HG03521 (cell line): ENCODE data around the gene HDAC11.

Experiments
- ATAC-seq: cut with Tn5 transposase; IDR thresholded peaks from one replicate; pipeline ENCODE4 v1.9.1; 2021; ENCODE audit warnings: mild to moderate bottlenecking, moderate library complexity; ENCODE audit not compliant: unreplicated experiment

The HDAC11 gene

DNA sequence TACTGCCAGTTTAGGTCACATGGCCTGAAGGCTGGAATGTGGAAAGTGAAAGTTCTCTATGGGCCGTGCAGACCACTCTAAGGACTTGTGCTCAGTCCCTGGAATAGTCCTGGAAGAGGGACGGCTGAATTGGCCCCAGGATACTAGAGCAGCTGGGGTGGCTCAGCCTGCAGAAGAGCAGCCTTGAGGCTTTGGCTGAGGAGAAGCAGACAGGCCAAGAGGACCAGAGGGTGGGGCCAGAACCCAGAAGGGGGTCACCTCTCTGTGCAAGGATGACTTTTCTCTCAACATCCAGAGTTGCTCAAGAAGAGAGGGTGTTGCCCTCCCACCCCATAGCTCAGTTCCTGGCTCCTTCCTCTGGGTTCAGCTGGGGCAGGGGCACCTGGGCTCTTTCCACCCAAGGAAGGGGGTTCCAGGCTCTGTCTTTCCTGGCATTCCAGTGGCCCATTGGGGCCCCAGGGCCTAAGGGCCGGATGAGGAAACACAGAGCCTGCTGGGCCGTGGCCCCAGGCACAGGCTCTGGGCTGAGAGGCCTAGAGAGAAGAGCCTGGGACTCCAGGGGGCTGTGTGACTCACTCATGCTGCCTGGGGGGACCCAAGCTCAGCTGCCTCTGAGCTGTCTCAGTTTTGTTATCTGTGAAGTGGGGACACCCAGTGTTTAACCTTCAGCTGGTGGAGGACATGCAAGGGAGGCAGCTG lies 60.3 kb downstream of the HDAC11 start:
- ATAC-seq, result no peak

DNA sequence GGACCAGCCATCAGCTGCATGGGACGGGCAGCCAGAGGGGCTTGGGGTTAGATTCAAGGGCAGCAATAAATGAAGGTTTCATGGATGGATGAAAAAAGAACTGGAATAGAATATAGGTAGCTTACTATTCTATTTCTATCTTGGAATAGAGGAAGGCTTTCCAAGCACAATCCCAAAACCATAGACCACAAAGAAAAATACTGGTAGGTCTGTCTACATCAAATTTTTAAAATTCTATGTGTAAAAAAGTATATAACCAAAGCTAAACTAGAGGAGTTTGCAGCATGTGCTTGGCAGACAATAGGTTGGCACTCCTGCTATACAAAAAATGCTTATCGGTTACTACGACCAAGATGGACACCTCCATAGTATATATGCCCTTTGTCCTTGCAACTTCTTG lies 61.6 kb downstream of the HDAC11 start:
- ATAC-seq, result no peak

- ATAC-seq, result no peak
These were observed 62.0 kb downstream of the HDAC11 start for GRCh38 chr3:13542142-13542541.

- ATAC-seq, result no peak
These were observed 63.1 kb downstream of the HDAC11 start for GRCh38 chr3:13543253-13543652.

- ATAC-seq, result no peak
These were observed 64.3 kb downstream of the HDAC11 start for GRCh38 chr3:13544293-13544831.

GRCh38 chr3:13544951-13545651 lies 65.0 kb downstream of the HDAC11 start:
- ATAC-seq, result no peak

GRCh38 chr3:13545952-13546454 lies 65.9 kb downstream of the HDAC11 start:
- no peak for ATAC-seq

DNA sequence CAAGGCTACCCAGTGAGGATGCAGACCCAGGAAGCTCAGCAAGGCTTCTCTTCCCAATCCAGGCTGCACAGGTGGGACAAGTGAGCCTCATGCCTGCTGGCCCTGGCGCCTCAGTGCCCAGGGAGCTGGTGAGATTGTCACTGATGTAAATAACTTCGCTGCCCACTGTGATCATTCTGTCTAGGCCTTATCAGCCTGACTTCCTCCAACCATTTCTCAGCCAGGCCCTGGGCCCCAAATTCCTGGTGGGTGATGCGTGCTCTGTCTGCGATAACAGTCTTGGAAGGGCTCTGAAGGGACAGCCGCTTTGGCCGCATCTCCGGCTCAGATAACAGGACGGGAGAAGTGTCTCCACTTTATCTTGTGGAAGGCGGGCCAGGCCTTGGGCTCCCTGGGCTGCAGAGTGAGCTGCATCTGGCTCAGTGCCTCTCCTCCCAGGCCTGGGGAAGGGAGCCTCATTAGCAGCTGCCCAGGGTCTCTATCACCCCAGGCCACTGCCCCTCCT lies 66.6 kb downstream of the HDAC11 start:
- ATAC-seq, result no peak

DNA sequence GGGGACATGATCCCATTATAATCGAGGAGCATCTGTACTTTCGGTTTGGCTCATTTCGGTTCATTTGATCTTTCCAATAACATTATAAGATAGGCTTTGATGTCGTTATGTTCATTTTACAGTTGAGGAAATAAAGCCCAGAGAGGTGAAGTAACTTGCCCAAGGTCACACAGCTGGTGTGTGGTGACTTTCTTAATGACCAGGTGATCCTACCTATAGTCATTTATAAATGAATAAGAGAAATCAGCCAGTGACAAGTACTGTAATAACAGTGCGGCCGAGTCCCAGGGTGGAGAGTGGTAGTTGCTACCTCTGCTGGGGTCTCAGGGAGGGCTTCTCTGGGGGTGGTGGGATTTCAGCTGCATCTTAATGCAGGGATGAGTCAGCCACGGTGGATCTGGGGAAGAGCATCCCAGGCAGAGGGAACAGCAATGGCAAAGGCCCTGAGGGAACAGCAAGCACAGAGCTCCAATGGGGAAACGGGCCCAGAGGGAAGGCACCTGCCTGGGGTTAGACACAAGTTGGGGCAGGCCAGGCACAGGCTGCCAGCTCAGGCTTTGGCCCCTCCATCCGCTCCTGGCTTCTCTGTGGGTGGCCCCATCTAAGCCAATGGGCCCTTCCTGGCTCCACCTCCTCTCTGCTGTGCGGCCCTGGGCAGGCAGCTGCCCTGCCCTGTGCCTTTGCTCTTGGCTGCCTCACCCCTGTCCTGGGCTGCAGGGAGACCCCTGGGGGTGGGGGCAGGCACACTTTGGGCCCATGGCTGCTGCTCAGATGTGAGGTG lies 67.7 kb downstream of the HDAC11 start:
- ATAC-seq, result no peak

DNA sequence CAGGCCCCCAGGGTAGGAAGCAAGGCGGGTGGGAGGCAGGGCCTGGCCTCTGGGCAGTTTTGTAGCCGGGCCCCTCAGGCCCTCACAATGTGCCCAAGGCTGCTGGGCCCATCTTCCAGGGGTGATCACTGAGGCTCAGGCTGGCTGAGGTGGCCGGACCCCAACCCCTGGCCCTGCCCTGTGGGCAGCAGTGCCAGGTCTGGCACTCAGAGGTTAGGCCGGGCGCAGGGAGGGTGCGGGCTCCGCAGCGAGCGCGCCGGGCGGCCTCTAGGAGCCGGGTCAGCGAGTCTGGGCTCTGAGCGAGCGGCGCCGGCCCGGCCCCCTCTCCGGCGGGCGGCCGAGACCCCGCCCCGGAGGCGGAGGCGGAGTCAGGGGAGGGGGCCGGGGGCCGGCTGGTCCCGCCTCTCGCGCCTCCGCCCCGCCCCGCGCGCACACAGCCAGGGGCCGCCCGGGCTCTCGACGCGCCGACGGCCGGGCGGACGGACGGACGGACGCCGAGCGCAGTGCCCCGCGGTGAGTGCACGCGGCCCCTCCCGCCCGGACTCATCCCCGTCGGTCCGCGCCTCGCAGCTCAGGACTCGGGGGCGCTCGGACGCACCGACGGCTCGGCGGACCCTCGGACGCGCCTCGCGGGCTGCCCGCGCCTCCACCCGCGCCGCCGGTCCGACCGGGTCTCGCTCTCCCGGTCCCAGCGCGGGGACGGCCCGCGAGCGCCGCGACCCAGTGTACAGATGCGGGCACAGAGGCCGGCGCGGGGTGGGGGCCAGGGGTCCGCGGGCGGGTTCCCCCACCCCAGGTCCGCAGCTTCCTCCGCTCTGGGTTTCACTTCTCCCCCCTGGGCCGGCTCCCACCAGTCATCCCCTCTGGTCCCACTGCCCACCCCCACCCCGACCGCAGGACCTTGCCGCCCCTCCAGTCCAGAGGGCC lies 68.9 kb downstream of the HDAC11 start, which contains the start of gene FBLN2:
Gene FBLN2, plus strand, starts transcription at position 430 of the 927 bp plus-strand sequence. CDS start 21,231 bp downstream, outside the sequence.
- no peak for ATAC-seq

DNA sequence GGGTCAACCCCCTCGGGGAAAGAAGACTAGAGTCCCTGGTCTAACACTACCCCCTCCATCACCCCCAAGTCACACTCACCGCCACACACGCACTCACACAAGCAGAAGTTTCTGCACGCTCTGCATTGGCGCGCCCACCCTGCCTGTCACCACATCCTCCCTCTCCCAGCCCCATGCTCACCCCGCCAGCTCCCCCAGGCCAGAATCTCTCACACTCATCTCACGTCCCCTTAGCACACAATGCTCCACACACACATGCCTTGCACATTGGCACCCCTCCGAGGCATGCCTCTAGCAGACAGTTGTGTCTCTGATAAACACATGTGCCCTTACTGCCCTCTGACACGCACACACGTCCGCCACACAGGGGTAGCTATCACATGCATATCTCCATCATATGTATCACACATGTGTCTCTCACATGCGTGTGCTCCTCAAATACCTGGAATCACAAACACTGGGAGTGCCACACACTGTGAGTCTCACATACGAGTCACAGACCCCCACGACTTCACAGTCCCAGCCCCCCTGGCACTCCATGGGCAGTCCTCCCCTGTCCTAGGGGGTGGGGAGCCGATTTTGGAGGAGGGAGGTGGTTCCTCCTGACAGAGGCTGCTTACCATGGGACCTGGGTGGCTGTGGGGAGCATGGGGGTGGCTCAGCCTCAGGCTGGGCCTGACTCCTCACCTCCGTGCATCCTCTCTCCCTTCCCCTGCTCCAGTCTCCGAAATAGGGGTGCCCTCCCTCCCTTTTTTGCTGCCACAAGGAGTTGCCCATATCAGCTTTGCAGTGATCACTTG lies 69.7 kb downstream of the HDAC11 start:
- no peak for ATAC-seq

DNA sequence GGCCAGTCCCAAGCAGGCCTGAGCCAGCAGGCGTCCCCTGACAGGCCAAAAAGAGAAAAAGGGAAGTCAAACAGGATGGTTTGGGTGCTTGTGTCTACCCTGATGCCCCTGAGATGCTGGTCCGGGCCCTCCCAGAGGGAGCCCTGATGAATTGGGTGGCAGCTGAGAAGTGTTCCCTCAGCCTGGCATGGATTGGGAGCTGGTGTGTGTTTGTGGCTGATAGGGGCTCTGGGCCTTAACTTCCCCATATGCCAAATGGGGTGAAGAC lies 70.3 kb downstream of the HDAC11 start:
- ATAC-seq, result no peak

DNA sequence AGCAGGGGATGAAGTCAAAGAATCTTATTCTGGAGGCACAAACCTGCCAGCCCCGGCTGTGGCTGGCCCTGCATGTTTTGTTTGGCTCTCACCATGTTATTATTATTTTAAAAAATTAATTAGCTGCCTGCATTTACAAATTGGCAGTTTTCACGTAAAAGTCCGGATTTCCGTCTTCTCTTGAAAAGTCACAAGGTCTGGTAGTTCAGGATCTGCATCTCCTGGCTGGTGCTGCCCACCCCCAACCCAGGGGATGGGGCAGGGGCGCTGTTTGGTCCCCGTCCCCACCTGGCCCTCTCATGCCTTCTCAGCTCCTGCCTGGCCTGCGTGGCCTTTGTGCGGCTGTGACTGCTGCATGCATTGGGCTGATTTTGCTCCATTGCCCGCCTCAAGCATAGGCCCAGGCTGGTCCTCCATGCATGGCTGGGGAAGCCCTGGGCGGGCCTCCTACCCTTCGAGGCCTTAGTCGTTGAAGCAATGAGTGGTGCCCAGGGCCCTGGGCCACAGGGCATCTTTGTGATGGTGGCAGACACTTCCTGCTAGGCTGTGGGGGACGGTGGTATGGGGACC lies 70.8 kb downstream of the HDAC11 start:
- ATAC-seq, result no peak

DNA sequence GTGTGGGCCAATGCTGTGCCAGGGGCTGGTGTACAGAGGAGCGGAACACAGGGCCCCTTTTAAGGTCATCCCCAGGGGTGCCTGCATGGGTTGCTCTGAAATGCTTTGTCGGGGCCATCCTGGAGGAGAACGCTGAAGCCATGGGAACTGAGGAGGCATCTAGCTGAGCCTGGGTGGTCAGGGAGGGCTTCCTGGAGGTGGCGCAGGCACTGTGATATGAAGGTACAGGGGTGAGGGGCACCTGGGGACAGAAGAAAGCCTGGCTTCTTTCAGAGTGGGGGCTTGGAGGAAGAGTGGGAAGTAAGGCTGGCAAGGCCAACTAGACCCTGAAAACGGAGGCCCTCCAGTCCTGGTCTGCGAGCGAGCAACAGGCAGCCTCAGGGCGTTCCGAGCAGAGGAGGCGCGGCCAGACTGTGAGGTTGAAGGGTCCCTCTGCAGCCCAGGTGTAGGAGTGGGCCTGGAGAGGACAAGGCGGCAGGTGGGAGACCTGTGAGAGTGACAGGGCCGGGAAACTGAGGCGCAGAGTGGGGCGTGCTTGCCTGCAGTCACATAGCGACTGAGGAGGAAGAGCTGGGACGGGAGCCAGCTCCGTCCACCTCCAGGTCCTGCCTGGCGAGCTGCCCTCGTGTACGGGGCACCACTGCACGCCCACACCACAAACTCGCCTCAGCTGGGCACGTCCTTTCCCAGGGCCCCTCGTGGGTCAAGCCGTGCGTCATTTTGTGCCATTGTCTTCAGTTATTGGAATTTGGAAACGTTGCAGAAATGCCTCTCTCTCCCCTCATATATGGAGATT lies 72.9 kb downstream of the HDAC11 start:
- no peak for ATAC-seq

DNA sequence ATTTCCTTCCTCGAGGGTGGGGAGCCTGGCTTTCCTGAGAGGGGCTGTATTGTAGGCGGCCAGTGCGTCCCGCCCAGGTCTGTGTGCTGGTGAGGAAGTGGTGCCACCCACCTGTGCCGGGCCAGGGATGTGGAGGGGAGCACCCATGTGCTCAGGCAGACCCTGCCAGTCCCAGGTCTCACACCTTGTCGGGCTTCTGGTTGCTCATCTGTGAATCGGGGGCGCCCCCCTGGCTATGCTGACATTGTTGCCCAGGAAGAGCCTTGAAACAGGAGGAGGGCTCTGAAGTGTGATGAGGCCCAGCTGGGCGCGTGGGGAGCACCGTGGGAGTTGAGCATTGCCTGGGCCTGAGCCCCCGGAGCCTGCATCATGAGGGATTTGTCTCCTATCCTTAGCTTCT lies 73.6 kb downstream of the HDAC11 start:
- ATAC-seq, result no peak

DNA sequence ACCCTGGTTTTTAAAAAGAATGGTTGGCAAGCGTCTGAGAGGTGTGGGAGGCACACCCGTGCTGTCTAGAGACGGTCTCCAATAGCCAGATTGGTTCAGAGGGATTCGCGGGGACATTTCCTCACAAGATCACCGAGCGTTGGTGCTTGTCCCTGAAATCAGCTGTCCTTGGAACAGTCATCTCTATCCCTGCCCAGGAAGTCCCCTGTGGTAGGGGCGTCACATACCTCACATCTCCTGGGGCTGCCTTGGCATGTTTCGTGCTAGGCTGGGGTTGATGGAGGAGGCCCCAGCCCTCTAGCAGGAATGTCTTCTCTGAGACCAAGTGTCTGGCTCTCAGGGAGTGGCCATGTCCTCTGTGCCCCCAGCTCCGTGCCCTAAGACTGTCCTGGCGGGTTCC lies 75.6 kb downstream of the HDAC11 start:
- ATAC-seq, result no peak
